Ovary (tissue), 9 donors: ENCODE measurements around the gene PEX7. TPM values are rescaled to one million over a fixed set of nuclear protein-coding genes. Genes with fewer than 3 reads are reported as not detected.

Source experiments
- DNase-seq, 5 donors: peaks; one replicate each; pipeline ENCODE4 v3.0.0-alpha.2; 2019 to 2020
- H3K27ac ChIP-seq, 2 donors: fragments of 200-600 bp; one replicate each; pipeline versions ENCODE4 v1.5.1 to v1.8.0; 2019 to 2022
- H3K27me3 ChIP-seq: fragments of 200-600 bp; one replicate; pipeline ENCODE4 v1.8.0; 2022
- H3K36me3 ChIP-seq: fragments of 200-600 bp; sonication (generic); one replicate; pipeline ENCODE4 v1.5.1; 2019
- H3K4me1 ChIP-seq: one replicate; pipeline ENCODE4 v1.8.1; 2013; ENCODE audit warnings: mild to moderate bottlenecking, moderate library complexity; ENCODE audit not compliant: insufficient read depth
- H3K4me3 ChIP-seq: fragments of 200-600 bp; sonication (generic); one replicate; pipeline ENCODE4 v1.5.1; 2017
- H3K9me3 ChIP-seq, 2 donors: fragments of 200-600 bp in 1 of 2; sonication (generic) in 1 of 2; one replicate each; pipeline versions ENCODE4 v1.5.1 to v1.8.1; 2013 to 2019; ENCODE audit warnings: mild to moderate bottlenecking in 1 of 2, moderate library complexity in 1 of 2
- CTCF ChIP-seq, 3 donors: fragments of 450-650 bp in 2 of 3; fragments of 200-600 bp in 1 of 3; IDR thresholded peaks; one replicate each; pipeline versions ENCODE4 v1.5.1 to v1.8.0; 2016 to 2022; ENCODE audit warnings: antibody characterized with exemption in 3 of 3, mild to moderate bottlenecking in 1 of 3
- EP300 ChIP-seq: sonication (generic); formaldehyde crosslinking; IDR thresholded peaks from one replicate; pipeline ENCODE4 v1.6.1; 2017; ENCODE audit warnings: antibody characterized with exemption
- POLR2A ChIP-seq: fragments of 450-650 bp; IDR thresholded peaks from one replicate; pipeline ENCODE4 v1.6.1; 2017; ENCODE audit warnings: antibody characterized with exemption, mild to moderate bottlenecking, moderate library complexity
- WGBS, 3 donors: extraction: QIAGEN DNeasy Blood & Tissue Kit in 1 of 3; methylation state at CpG; one replicate each; pipeline versions ENCODE4 v1.1.5 to v1.1.7; 2013 to 2017; 5-methylcytosine and 5-hydroxymethylcytosine counted together
- intact Hi-C, 4 donors: fragments of 100-400 bp; cut with DNase I; formaldehyde crosslinking; loops; one replicate each; pipeline versions ENCODE4 v1.11.0 to v1.15.1; 2022 to 2023
- polyA plus RNA-seq, 2 donors: library from polyadenylated mRNA; stranded (reverse); fragments of 200-250 nt in 1 of 2; fragments of 350-450 nt in 1 of 2; fragmentation: Illumina TruSeq in 1 of 2; extraction: RNeasy Lipid Tissue Mini Kit (QIAGEN cat#74804) in 1 of 2; gene quantifications; one replicate each; pipeline ENCODE4 v1.2.3, GENCODE V29; 2013 to 2014
- total RNA-seq, 7 donors: library from RNA; depleted of rRNA in 2 of 7; stranded (reverse); fragments of >200 nt in 2 of 7; fragmentation: NEBNext Ultra II Directional in 3 of 7; extraction: Animal tissue kit (Norgen Biotek cat#: 25700) in 3 of 7; gene quantifications; one replicate each; pipeline versions ENCODE4 v1.1.0 to v1.2.4, GENCODE V29; 2016 to 2023
- donor health status: DM: no; HTN: no; CAD: no; lungs with moderate emphysema.
- donor health status: DM: no; HTN: no; CAD: no.
- donor health status: Bipolar disorder and iron deficiency.
- donor health status: DM: yes; HTN: yes; CAD: no.
- donor health status: DM: no; HTN: no; CAD: no.
- donor health status: DM: yes; HTN: yes; CAD: no.

PEX7 gene
- total and polyA plus RNA-seq, 9 donors, result 5.7 to 13.8 (median 7.2) TPM

DNA sequence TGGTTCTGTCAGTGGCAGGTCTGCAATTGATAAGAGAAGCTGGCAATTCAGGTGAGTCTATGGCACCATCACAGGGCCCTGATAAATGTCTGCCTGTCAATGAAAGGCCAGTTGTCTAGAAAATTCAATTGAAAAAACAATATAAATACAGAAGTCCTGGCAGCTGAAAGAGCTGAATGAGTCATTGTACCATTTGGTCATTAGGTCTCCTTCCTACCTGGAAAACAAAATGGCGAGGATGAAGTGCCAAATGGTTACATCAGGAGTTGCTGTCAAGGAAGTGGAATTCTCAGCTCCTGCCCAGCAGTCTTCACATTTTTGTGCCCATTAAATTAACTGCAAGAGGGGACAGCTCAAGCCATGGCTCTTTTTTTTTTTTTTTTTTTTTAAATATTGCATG, 37.7 kb downstream of the PEX7 start:
- Histone ChIP-seq H3K4me1 (no peaks in the 10 kb centered on the region), H3K27ac (no peak overlapping the region), H3K27me3 (no peaks in the 10 kb centered on the region), H3K36me3 (no peaks in the 10 kb centered on the region), H3K4me3 (no peak overlapping the region), H3K9me3 (no peaks in the 10 kb centered on the region)
- intact Hi-C loops, result no loop called here
- WGBS, 3 donors, result 97 to 100% (median 97%) methylated on average over 1 of the region's 1 CpG
- no peak for DNase-seq
- TF ChIP-seq POLR2A, result no peak
- TF ChIP-seq CTCF (IDR thresholded peaks at IDR 0.05), result no peak
- TF ChIP-seq EP300, result no peak

DNA sequence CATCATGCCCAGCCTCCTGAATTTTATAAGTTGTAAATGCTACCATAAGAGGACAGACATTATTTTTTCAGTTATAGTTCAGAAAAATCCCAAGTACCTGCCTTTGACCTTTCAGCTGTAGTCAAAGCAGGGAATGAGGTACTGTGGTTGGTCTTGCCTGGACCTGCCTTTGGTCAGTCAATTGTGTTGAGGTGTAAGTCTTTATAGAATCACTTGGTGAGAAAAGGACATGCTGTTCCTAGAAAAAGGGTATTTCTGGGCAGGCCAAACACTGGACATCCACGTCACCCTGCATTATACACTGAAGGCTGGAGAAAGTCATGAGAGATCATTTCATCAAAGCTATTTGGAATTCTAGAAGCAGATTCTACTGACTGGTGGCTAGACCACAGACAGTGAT, 40.3 kb downstream of the PEX7 start:
- Histone ChIP-seq H3K27ac (no peak overlapping the region), H3K9me3 (no peaks in the 10 kb centered on the region), H3K4me3 (no peak overlapping the region), H3K36me3 (no peaks in the 10 kb centered on the region), H3K4me1 (no peaks in the 10 kb centered on the region), H3K27me3 (no peaks in the 10 kb centered on the region)
- DNase-seq, result no peak
- WGBS, 3 donors, result 96 to 100% (median 97%) methylated on average over 1 of the region's 1 CpG
- TF ChIP-seq POLR2A (no peak), EP300 (no peak), CTCF (IDR thresholded peaks at IDR 0.05) (no peak)
- intact Hi-C loops, result no loop called here

GRCh38 chr6:136863752-136864151, 41.4 kb downstream of the PEX7 start:
- no peaks in the 10 kb centered on the region for H3K27me3 ChIP-seq
- H3K4me1 ChIP-seq, result no peaks in the 10 kb centered on the region
- intact Hi-C loops, result no loop called here
- H3K9me3 ChIP-seq, result no peaks in the 10 kb centered on the region
- no peak overlapping the region for H3K4me3 ChIP-seq
- no peak for DNase-seq
- H3K27ac ChIP-seq, result no peak overlapping the region
- TF ChIP-seq POLR2A (no peak), EP300 (no peak)
- WGBS, 3 donors, result 77 to 92% (median 88%) methylated on average over 5 of the region's 5 CpGs
- H3K36me3 ChIP-seq, result no peaks in the 10 kb centered on the region

DNA sequence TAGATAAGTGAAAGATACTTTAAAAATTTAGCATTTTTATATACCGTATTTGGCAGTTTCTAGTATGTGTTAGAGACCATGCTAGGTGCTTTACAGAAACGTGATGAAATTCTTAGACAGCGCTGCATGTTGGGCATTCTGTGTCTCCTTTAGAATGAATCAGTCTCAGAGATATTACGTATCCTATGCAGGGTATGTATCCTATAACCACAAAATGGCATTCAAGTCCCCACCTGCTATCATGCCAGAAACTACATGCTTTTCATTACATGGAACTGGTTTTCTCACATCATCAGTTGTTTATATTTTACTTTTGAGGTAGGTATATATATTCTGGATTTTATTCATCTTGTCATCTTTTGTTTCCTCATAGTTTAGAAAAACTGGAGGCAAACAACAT, 42.3 kb downstream of the PEX7 start:
- TF ChIP-seq POLR2A (no peak), EP300 (no peak), CTCF (IDR thresholded peaks at IDR 0.05) (no peak)
- 94 to 96% (median 95%) methylated on average over 4 of the region's 4 CpGs for WGBS, 3 donors
- H3K4me3 ChIP-seq, result no peak overlapping the region
- intact Hi-C loops, result no loop called here
- H3K4me1 ChIP-seq, result no peaks in the 10 kb centered on the region
- no peaks in the 10 kb centered on the region for H3K9me3 ChIP-seq
- no peaks in the 10 kb centered on the region for H3K27me3 ChIP-seq
- no peak for DNase-seq
- no peak overlapping the region for H3K27ac ChIP-seq
- no peaks in the 10 kb centered on the region for H3K36me3 ChIP-seq

DNA sequence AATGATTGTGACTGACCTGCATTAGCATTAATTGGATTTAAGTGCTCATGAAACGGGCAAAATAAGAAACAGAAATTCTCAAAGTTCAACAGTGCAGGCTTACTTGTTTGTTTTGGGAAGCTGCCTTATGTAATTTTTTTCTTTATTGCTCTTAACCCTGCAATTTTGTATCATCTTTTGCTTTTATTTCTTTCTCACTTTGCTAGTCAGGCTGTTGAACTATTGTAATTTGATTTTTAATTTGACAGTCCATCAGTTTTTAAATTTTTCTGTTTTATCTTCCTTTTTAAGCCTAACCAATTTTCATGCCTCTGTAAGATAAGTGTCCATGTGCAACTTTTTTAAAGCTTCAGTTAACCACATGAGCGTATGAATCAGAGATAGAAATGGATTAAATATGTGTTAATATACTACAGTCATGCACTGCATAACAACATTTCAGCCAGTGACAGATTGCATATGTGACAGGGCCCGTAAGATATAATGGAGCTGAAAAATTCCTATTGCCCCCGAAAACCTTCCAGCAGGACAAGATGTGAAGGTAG, 44.6 kb downstream of the PEX7 start:
- H3K4me3 ChIP-seq, result no peak overlapping the region
- intact Hi-C loops, result no loop called here
- no peaks in the 10 kb centered on the region for H3K4me1 ChIP-seq
- no peak for DNase-seq
- H3K36me3 ChIP-seq, result no peaks in the 10 kb centered on the region
- no peak overlapping the region for H3K27ac ChIP-seq
- 68 to 75% (median 70%) methylated on average over 4 of the region's 4 CpGs for WGBS, 3 donors
- no peaks in the 10 kb centered on the region for H3K9me3 ChIP-seq
- no peaks in the 10 kb centered on the region for H3K27me3 ChIP-seq
- TF ChIP-seq CTCF (IDR thresholded peaks at IDR 0.05) (no peak), EP300 (no peak), POLR2A (no peak)
